Neural cell (in vitro differentiated cells): ENCODE results near the gene MAPK10. TPM values are rescaled to one million over a fixed set of nuclear protein-coding genes. Genes with fewer than 3 reads are reported as not detected.

Experiments used
- H2AFZ ChIP-seq: fragments of 200-600, 300-800 bp; sonication (generic), shearing (Covaris generic); 2 replicates; pipeline ENCODE4 v1.6.0; 2014; ENCODE audit warnings: low read depth, mild to moderate bottlenecking, antibody characterized with exemption, low read length, moderate library complexity
- H3F3A ChIP-seq: fragments of 200-600 bp; shearing (Covaris generic); 2 replicates; pipeline ENCODE4 v1.6.1; 2016; ENCODE audit warnings: mild to moderate bottlenecking, moderate library complexity, mixed read lengths, antibody characterized with exemption, low read length; ENCODE audit not compliant: insufficient read depth, poor library complexity, severe bottlenecking
- H3K27ac ChIP-seq: fragments of 200-600, 300-800 bp; sonication (generic), shearing (Covaris generic); 2 replicates; pipeline ENCODE4 v1.5.1; 2014; ENCODE audit warnings: mild to moderate bottlenecking, low read length, moderate library complexity
- H3K27me3 ChIP-seq: fragments of 300-800, 200-600 bp; sonication (generic), shearing (Covaris generic); 2 replicates; pipeline ENCODE4 v1.6.0; 2014; ENCODE audit warnings: mild to moderate bottlenecking, low read depth, low read length, moderate library complexity; ENCODE audit not compliant: insufficient read depth
- H3K36me3 ChIP-seq: fragments of 300-800, 200-600 bp; sonication (generic), shearing (Covaris generic); 2 replicates; pipeline ENCODE4 v1.5.1; 2014; ENCODE audit warnings: mild to moderate bottlenecking, antibody characterized with exemption, low read length, moderate library complexity; ENCODE audit not compliant: insufficient read depth
- H3K4me2 ChIP-seq: fragments of 300-800, 200-600 bp; sonication (generic), shearing (Covaris generic); 2 replicates; pipeline ENCODE4 v1.6.0; 2014; ENCODE audit warnings: mild to moderate bottlenecking, low read length
- H3K4me3 ChIP-seq: fragments of 300-800, 200-600 bp; sonication (generic), shearing (Covaris generic); 2 replicates; pipeline ENCODE4 v1.5.1; 2014; ENCODE audit warnings: mild to moderate bottlenecking, low read length, moderate library complexity
- H3K79me2 ChIP-seq: fragments of 200-600 bp; shearing (Covaris generic); replicated peaks from 2 replicates; pipeline ENCODE4 v1.6.0; 2014; ENCODE audit warnings: mild to moderate bottlenecking, low read length, moderate library complexity; ENCODE audit not compliant: insufficient read depth
- H3K9ac ChIP-seq: fragments of 300-800, 200-600 bp; sonication (generic), shearing (Covaris generic); 2 replicates; pipeline ENCODE4 v1.6.1; 2016; ENCODE audit warnings: mild to moderate bottlenecking, low read length, mixed read lengths
- H3K9me2 ChIP-seq: fragments of 200-600 bp; shearing (Covaris generic); 2 replicates; pipeline ENCODE4 v1.6.1; 2016; ENCODE audit warnings: mild to moderate bottlenecking, low read length, mixed read lengths; ENCODE audit not compliant: insufficient read depth
- H3K9me3 ChIP-seq: fragments of 200-600, 300-800 bp; sonication (generic), shearing (Covaris generic); 2 replicates; pipeline ENCODE4 v1.6.1; 2016; ENCODE audit warnings: mild to moderate bottlenecking, mixed run types, low read length, moderate library complexity, mixed read lengths
- H4K20me1 ChIP-seq: fragments of 200-600 bp; shearing (Covaris generic); 2 replicates; pipeline ENCODE4 v1.6.1; 2016; ENCODE audit warnings: mild to moderate bottlenecking, mixed run types; ENCODE audit not compliant: insufficient read depth
- CTCF ChIP-seq: fragments of 450-650 bp; IDR thresholded peaks from 2 replicates; pipeline ENCODE4 v1.5.1; 2014; ENCODE audit warnings: antibody characterized with exemption, mild to moderate bottlenecking, moderate library complexity; ENCODE audit not compliant: poor library complexity, severe bottlenecking
- EP300 ChIP-seq: fragments of 450-650 bp; conservative IDR thresholded peaks from 2 replicates; pipeline ENCODE4 v1.6.1; 2014; ENCODE audit warnings: antibody characterized with exemption, mild to moderate bottlenecking, moderate library complexity; ENCODE audit not compliant: poor library complexity, severe bottlenecking
- EZH2 ChIP-seq: fragments of 200-600, 300-800 bp; shearing (Covaris generic), sonication (generic); IDR thresholded peaks from 2 replicates; pipeline ENCODE4 v1.6.1; 2014; ENCODE audit warnings: antibody characterized with exemption, low read length, borderline replicate concordance, mild to moderate bottlenecking; ENCODE audit not compliant: insufficient read depth, poor library complexity, severe bottlenecking
- MXI1 ChIP-seq: fragments of 450-650 bp; conservative IDR thresholded peaks from 2 replicates; pipeline ENCODE4 v1.6.1; 2014; ENCODE audit warnings: antibody characterized with exemption, mild to moderate bottlenecking; ENCODE audit not compliant: poor library complexity, severe bottlenecking
- POLR2AphosphoS5 ChIP-seq: IDR thresholded peaks from 2 replicates; pipeline ENCODE4 v1.6.1; 2012
- RAD21 ChIP-seq: fragments of 450-650 bp; conservative IDR thresholded peaks from 2 replicates; pipeline ENCODE4 v1.6.1; 2014; ENCODE audit warnings: antibody characterized with exemption, mild to moderate bottlenecking, moderate library complexity
- REST ChIP-seq: IDR thresholded peaks from 2 replicates; pipeline ENCODE4 v1.6.1; 2012; ENCODE audit warnings: borderline replicate concordance
- SMC3 ChIP-seq: fragments of 450-650 bp; conservative IDR thresholded peaks from 2 replicates; pipeline ENCODE4 v1.6.1; 2014; ENCODE audit warnings: antibody characterized with exemption, mild to moderate bottlenecking, moderate library complexity; ENCODE audit not compliant: poor library complexity
- TAF1 ChIP-seq: IDR thresholded peaks from 2 replicates; pipeline ENCODE4 v1.6.1; 2012; ENCODE audit warnings: low read depth
- polyA plus RNA-seq: library from polyadenylated mRNA; depleted of rRNA; stranded (reverse); fragments of >200 nt; gene quantifications from 2 replicates; pipeline ENCODE4 v1.2.3, GENCODE V29; 2014

Gene MAPK10
- polyA plus RNA-seq, 1 donor from 2014 or later = 91.9 TPM

GRCh38 chr4:86256086-86256485 lies 103.8 kb downstream of the MAPK10 start:
- H4K20me1 ChIP-seq = no peaks in the 10 kb centered on the region
- no peak overlapping the region for H2AFZ ChIP-seq
- H3K4me2 ChIP-seq = no peak overlapping the region

GRCh38 chr4:86250619-86251018 lies 109.2 kb downstream of the MAPK10 start:
- H3F3A ChIP-seq = no peaks in the 10 kb centered on the region
- no peak overlapping the region for H3K27ac ChIP-seq
- no peaks in the 10 kb centered on the region for H4K20me1 ChIP-seq
- no peaks in the 10 kb centered on the region for H3K79me2 ChIP-seq
- no peak overlapping the region for H2AFZ ChIP-seq
- no peaks in the 10 kb centered on the region for H3K27me3 ChIP-seq
- no peaks in the 10 kb centered on the region for H3K9me3 ChIP-seq
- no peak overlapping the region for H3K4me2 ChIP-seq
- no peak overlapping the region for H3K4me3 ChIP-seq
- no peaks in the 10 kb centered on the region for H3K9me2 ChIP-seq
- TF ChIP-seq SMC3 = no peak
- no peak for TF ChIP-seq EZH2
- no peak for TF ChIP-seq EP300
- no peak for TF ChIP-seq MXI1
- H3K36me3 ChIP-seq = no peaks in the 10 kb centered on the region
- H3K9ac ChIP-seq = no peak overlapping the region

More at GRCh38 chr4:86256086-86256485, 103.8 kb downstream of the MAPK10 start:
- no peak overlapping the region for H3K27ac ChIP-seq
- no peaks in the 10 kb centered on the region for H3K9me3 ChIP-seq
- H3K79me2 ChIP-seq = peaks cover 10% of the 10 kb centered on the region
- H3K4me3 ChIP-seq = no peak overlapping the region
- no peaks in the 10 kb centered on the region for H3K9me2 ChIP-seq
- H3K9ac ChIP-seq = no peak overlapping the region
- no peaks in the 10 kb centered on the region for H3K27me3 ChIP-seq
- no peaks in the 10 kb centered on the region for H3F3A ChIP-seq
- TF ChIP-seq TAF1 (no peak), MXI1 (no peak), CTCF (no peak), RAD21 (no peak), EP300 (no peak), REST (no peak), SMC3 (no peak), EZH2 (no peak), POLR2AphosphoS5 (no peak)
- H3K36me3 ChIP-seq = no peaks in the 10 kb centered on the region

GRCh38 chr4:86250006-86250405 lies 109.8 kb downstream of the MAPK10 start:
- H3F3A ChIP-seq = no peaks in the 10 kb centered on the region
- no peak for TF ChIP-seq CTCF
- TF ChIP-seq REST = no peak
- TF ChIP-seq POLR2AphosphoS5 = no peak
- no peak for TF ChIP-seq EZH2
- TF ChIP-seq TAF1 = no peak
- TF ChIP-seq SMC3 = no peak
- no peak for TF ChIP-seq RAD21
- TF ChIP-seq MXI1 = no peak
- TF ChIP-seq EP300 = no peak
- no peaks in the 10 kb centered on the region for H3K9me3 ChIP-seq
- no peak overlapping the region for H3K9ac ChIP-seq
- H3K79me2 ChIP-seq = no peaks in the 10 kb centered on the region
- no peak overlapping the region for H3K4me2 ChIP-seq
- H3K9me2 ChIP-seq = no peaks in the 10 kb centered on the region
- no peaks in the 10 kb centered on the region for H4K20me1 ChIP-seq
- H3K27ac ChIP-seq = no peak overlapping the region
- H3K27me3 ChIP-seq = no peaks in the 10 kb centered on the region
- no peaks in the 10 kb centered on the region for H3K36me3 ChIP-seq
- no peak overlapping the region for H2AFZ ChIP-seq
- H3K4me3 ChIP-seq = no peak overlapping the region
